Mesendoderm (in vitro differentiated cells): ENCODE measurements around the gene NFXL1.
A peak's percentile ranks its signal among the peaks of the same experiment; 100 is the strongest.

Experiments
- DNase-seq: peaks from one replicate; pipeline ENCODE4 v3.0.0; 2013
- H2AK5ac ChIP-seq: 2 replicates; pipeline ENCODE4 v1.6.1; 2013; ENCODE audit warnings: low read length, inconsistent platforms
- H2BK120ac ChIP-seq: 2 replicates; pipeline ENCODE4 v1.6.1; 2013; ENCODE audit warnings: low read depth, mild to moderate bottlenecking, low read length, moderate library complexity, mixed read lengths
- H2BK15ac ChIP-seq: replicated peaks from 2 replicates; pipeline ENCODE4 v1.6.1; 2013; ENCODE audit warnings: low read depth, mild to moderate bottlenecking, moderate library complexity
- H2BK5ac ChIP-seq: 2 replicates; pipeline ENCODE4 v1.6.1; 2013; ENCODE audit warnings: low read length, inconsistent platforms
- H3K18ac ChIP-seq: 2 replicates; pipeline ENCODE4 v1.6.1; 2013; ENCODE audit warnings: mild to moderate bottlenecking, low read length, mixed read lengths
- H3K23ac ChIP-seq: one replicate; pipeline ENCODE4 v1.6.1; 2013; ENCODE audit warnings: low read length
- H3K27ac ChIP-seq: 2 replicates; pipeline ENCODE4 v1.5.1; 2013; ENCODE audit warnings: low read depth, mild to moderate bottlenecking, inconsistent platforms, low read length, moderate library complexity
- H3K27me3 ChIP-seq: 2 replicates; pipeline ENCODE4 v1.6.1; 2013; ENCODE audit warnings: low read length, control low read depth, mild to moderate bottlenecking, inconsistent platforms; ENCODE audit not compliant: insufficient read depth, poor library complexity
- H3K36me3 ChIP-seq: 2 replicates; pipeline ENCODE4 v1.6.1; 2013; ENCODE audit warnings: low read length, inconsistent platforms; ENCODE audit not compliant: control insufficient read depth, insufficient read depth
- H3K4ac ChIP-seq: one replicate; pipeline ENCODE4 v1.6.1; 2013; ENCODE audit warnings: low read depth, mild to moderate bottlenecking, low read length, moderate library complexity
- H3K4me1 ChIP-seq: 2 replicates; pipeline ENCODE4 v1.6.1; 2013; ENCODE audit warnings: low read depth, low read length, inconsistent platforms; ENCODE audit not compliant: control insufficient read depth
- H3K4me2 ChIP-seq: 2 replicates; pipeline ENCODE4 v1.6.1; 2013; ENCODE audit warnings: low read length
- H3K4me3 ChIP-seq: 2 replicates; pipeline ENCODE4 v1.5.1; 2013; ENCODE audit warnings: mild to moderate bottlenecking, low read length
- H3K56ac ChIP-seq: one replicate; pipeline ENCODE4 v1.6.1; 2013; ENCODE audit warnings: low read length
- H3K79me1 ChIP-seq: 2 replicates; pipeline ENCODE4 v1.6.1; 2013; ENCODE audit warnings: low read length, inconsistent platforms
- H3K79me2 ChIP-seq: 2 replicates; pipeline ENCODE4 v1.6.1; 2013; ENCODE audit warnings: mild to moderate bottlenecking, low read length; ENCODE audit not compliant: control insufficient read depth, insufficient read depth
- H3K9ac ChIP-seq: 2 replicates; pipeline ENCODE4 v1.6.1; 2013; ENCODE audit warnings: low read length, inconsistent platforms
- H4K5ac ChIP-seq: one replicate; pipeline ENCODE4 v1.6.1; 2013; ENCODE audit warnings: low read length
- H4K8ac ChIP-seq: one replicate; pipeline ENCODE4 v1.6.1; 2013; ENCODE audit warnings: low read depth, mild to moderate bottlenecking, control low read depth, low read length, moderate library complexity
- WGBS: extraction: QIAGEN DNeasy Blood & Tissue Kit; methylation state at CpG from one replicate; pipeline ENCODE4 v1.1.7; 2013; ENCODE audit warnings: low lambda C conversion rate, missing lambda C conversion rate; ENCODE audit not compliant: insufficient coverage; ENCODE audit errors: extremely low coverage; 5-methylcytosine and 5-hydroxymethylcytosine counted together

Gene NFXL1

GRCh38 chr4:47837094-47837907, 77.1 kb downstream of the NFXL1 start:
- Histone ChIP-seq H2AK5ac (no peak overlapping the region), H3K56ac (peak overlapping the region; percentile 88), H2BK5ac (no peak overlapping the region), H2BK120ac (no peak overlapping the region), H3K4ac (no peak overlapping the region), H3K27ac (no peak overlapping the region), H3K79me1 (no peaks in the 10 kb centered on the region), H3K27me3 (no peaks in the 10 kb centered on the region), H3K18ac (no peak overlapping the region), H3K9ac (peak overlapping the region; percentile 63), H2BK15ac (no peak overlapping the region), H3K79me2 (no peaks in the 10 kb centered on the region), H3K23ac (no peak overlapping the region), H4K5ac (no peak overlapping the region), H3K4me1 (peaks cover 5% of the 10 kb centered on the region), H4K8ac (no peak overlapping the region), H3K4me2 (peak overlapping the region; percentile 83), H3K4me3 (peak overlapping the region; percentile 44), H3K36me3 (no peaks in the 10 kb centered on the region)
- DNase-seq = peak; percentile 79
- WGBS = no CpG with 5 or more reads among the region's 58 CpGs

GRCh38 chr4:47836641-47837093, 77.7 kb downstream of the NFXL1 start:
- Histone ChIP-seq H3K27me3 (no peaks in the 10 kb centered on the region), H2BK5ac (no peak overlapping the region), H3K4me1 (peaks cover 5% of the 10 kb centered on the region), H3K18ac (no peak overlapping the region), H3K56ac (peak overlapping the region; percentile 88), H2AK5ac (no peak overlapping the region), H4K8ac (no peak overlapping the region), H3K4me3 (peak overlapping the region; percentile 44), H3K4me2 (peak overlapping the region; percentile 83), H2BK15ac (no peak overlapping the region), H3K27ac (no peak overlapping the region), H3K79me1 (no peaks in the 10 kb centered on the region), H3K79me2 (no peaks in the 10 kb centered on the region), H3K4ac (no peak overlapping the region), H3K9ac (peak overlapping the region; percentile 63), H3K36me3 (no peaks in the 10 kb centered on the region), H2BK120ac (no peak overlapping the region), H3K23ac (no peak overlapping the region), H4K5ac (no peak overlapping the region)
- peak; percentile 94 for DNase-seq
- WGBS = no CpG with 5 or more reads among the region's 27 CpGs

GRCh38 chr4:47835494-47835893, 78.9 kb downstream of the NFXL1 start:
- DNase-seq = peak; percentile 76
- Histone ChIP-seq H3K27ac (no peak overlapping the region), H3K4me2 (no peak overlapping the region), H3K4ac (no peak overlapping the region), H2BK5ac (no peak overlapping the region), H4K5ac (no peak overlapping the region), H3K4me3 (no peak overlapping the region), H3K56ac (no peak overlapping the region), H2AK5ac (no peak overlapping the region), H3K36me3 (no peaks in the 10 kb centered on the region), H3K23ac (no peak overlapping the region), H3K79me1 (no peaks in the 10 kb centered on the region), H3K79me2 (no peaks in the 10 kb centered on the region), H3K9ac (no peak overlapping the region), H3K18ac (no peak overlapping the region), H4K8ac (no peak overlapping the region), H2BK120ac (no peak overlapping the region), H2BK15ac (no peak overlapping the region), H3K27me3 (no peaks in the 10 kb centered on the region), H3K4me1 (peaks cover 5% of the 10 kb centered on the region)
- WGBS = no CpG with 5 or more reads among the region's 2 CpGs

GRCh38 chr4:47831026-47831679, 83.2 kb downstream of the NFXL1 start:
- Histone ChIP-seq H3K4me3 (no peak overlapping the region), H3K56ac (no peak overlapping the region), H4K5ac (no peak overlapping the region), H3K27me3 (no peaks in the 10 kb centered on the region), H2AK5ac (no peak overlapping the region), H4K8ac (no peak overlapping the region), H3K18ac (no peak overlapping the region), H3K9ac (no peak overlapping the region), H3K4ac (no peak overlapping the region), H3K79me1 (no peaks in the 10 kb centered on the region), H2BK5ac (no peak overlapping the region), H3K4me1 (peaks cover 5% of the 10 kb centered on the region), H3K27ac (no peak overlapping the region), H2BK15ac (no peak overlapping the region), H3K23ac (no peak overlapping the region), H2BK120ac (no peak overlapping the region), H3K4me2 (no peak overlapping the region), H3K79me2 (no peaks in the 10 kb centered on the region), H3K36me3 (no peaks in the 10 kb centered on the region)
- DNase-seq = no peak
- WGBS = no CpG with 5 or more reads among the region's 5 CpGs

- no peak overlapping the region for H2BK120ac ChIP-seq
- WGBS = no CpG with 5 or more reads among the region's 3 CpGs
- H3K56ac ChIP-seq = no peak overlapping the region
- H2BK5ac ChIP-seq = no peak overlapping the region
- H3K36me3 ChIP-seq = no peaks in the 10 kb centered on the region
- peaks cover 2% of the 10 kb centered on the region for H3K4me1 ChIP-seq
- no peak overlapping the region for H2AK5ac ChIP-seq
- H2BK15ac ChIP-seq = no peak overlapping the region
- H3K79me1 ChIP-seq = no peaks in the 10 kb centered on the region
- no peaks in the 10 kb centered on the region for H3K27me3 ChIP-seq
- no peak overlapping the region for H3K27ac ChIP-seq
- no peaks in the 10 kb centered on the region for H3K79me2 ChIP-seq
- H3K4me2 ChIP-seq = no peak overlapping the region
- H3K9ac ChIP-seq = no peak overlapping the region
- H3K23ac ChIP-seq = no peak overlapping the region
- no peak overlapping the region for H3K4ac ChIP-seq
- no peak overlapping the region for H3K18ac ChIP-seq
- DNase-seq = no peak
- no peak overlapping the region for H4K5ac ChIP-seq
- no peak overlapping the region for H3K4me3 ChIP-seq
- no peak overlapping the region for H4K8ac ChIP-seq
Observed at GRCh38 chr4:47830265-47831025, 83.9 kb downstream of the NFXL1 start.
